Amniotic stem cell (primary cell): Measurements from ENCODE around the gene SLC30A1.
"Not testable (repeated sequence)": the region's sequence is repeated elsewhere in the genome, so short reads cannot be mapped to it uniquely, and the experiment has no call there.

Experiments used
- DNase-seq: peaks from one replicate; lab custom pipeline; 2025; lab: John Stamatoyannopoulos, UW

The SLC30A1 gene

DNA sequence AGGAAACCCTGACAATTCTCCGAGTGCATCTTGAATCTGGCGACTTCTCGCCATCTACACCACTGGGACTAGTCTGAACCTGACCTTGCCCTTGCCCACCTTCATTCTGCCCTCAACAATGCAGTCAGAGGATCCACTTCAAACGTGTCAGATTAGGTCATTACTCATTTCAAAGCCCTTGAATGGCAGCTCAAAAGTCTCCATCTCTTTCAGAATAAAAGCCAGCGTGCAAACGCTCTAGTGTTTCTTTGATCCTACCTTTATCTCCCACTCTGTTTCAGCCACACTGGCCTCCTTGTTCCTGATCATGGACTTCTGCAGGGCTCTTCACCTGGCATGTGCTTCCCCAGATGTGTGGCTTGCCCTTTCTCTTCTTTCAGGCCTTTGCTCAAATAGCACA, 31.3 kb downstream of the SLC30A1 start:
- DNase-seq, result no peak

DNA sequence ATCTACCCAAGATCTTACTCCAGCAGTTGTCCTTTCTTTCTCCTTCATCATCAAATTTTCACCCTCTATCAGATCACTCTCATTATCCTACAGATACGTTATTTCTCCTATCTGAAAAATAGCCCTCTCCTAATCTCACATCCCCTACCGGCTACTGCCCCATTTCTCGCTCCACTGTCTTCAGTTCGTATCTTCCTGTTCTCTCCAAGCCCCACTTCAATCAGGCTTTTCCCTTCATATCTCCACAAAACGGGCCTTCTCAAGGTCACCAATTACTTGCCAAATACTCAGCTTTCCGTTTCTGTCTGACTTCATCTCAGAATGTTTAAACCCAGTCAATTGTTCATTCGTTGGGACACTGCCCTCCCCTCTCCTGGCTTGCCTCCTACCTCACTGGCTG, 32.4 kb downstream of the SLC30A1 start:
- DNase-seq, result no peak

DNA sequence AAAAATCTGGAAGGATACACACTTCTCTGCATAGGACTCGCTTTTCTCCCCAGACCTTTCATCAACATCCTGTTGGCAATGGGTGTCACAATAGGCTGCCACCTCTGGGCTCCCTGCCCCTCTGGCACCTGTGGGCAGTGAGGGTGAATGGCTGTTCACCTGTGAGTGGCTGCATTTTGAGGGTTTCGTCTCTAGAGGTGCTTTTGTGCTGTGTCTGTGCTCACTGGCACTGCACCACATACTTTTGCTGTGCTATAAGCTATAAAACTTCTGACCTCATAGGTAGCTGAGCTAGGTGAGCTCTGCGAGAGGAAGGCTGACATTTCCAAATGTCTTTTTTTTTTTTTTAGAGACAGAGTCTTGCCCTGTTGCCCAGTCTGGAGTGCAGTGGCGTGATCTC, 35.9 kb downstream of the SLC30A1 start:
- no peak for DNase-seq

- no peak for DNase-seq
Observed at GRCh38 chr1:211541720-211542477, 37.1 kb downstream of the SLC30A1 start.

DNA sequence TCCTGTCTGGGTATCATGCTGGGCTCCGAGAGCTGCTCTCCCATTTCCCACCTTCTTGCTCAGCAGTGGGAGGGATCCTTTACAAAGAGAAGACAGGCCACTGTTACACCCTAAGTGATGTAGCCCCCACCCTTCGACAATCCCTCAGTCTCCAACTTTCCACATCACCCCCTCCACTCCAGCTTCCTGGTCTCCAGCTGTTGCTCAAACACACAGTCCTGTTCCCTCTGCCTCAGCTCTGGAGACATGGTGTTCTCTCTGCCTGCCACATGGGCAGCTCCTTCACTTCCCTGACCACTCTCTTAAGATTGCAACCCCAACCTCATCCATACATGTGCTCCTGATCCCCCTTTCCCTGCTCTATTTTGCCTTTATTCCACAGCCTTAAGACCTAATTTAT, 37.7 kb downstream of the SLC30A1 start:
- no peak for DNase-seq

DNA sequence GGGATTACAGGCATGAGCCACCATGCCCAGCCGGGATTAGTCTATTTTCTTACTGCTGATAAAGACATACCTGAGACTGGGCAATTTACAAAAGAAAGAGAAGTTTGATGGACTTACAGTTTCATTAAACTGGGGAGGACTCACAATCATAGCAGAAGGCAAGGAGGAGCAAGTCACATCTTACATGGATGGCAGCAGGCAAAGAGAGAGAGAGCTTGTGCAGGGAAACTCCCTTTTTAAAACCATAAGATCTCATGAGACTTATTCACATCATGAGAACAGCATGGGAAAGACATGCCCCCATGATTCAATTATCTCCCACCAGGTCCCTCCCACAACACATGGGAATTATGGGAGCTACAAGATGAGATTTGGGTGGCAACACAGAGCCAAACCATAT, 38.1 kb downstream of the SLC30A1 start:
- not testable (repeated sequence) for DNase-seq

GRCh38 chr1:211538287-211538686, 40.7 kb downstream of the SLC30A1 start:
- no peak for DNase-seq

GRCh38 chr1:211537253-211537652, 41.7 kb downstream of the SLC30A1 start:
- no peak for DNase-seq

DNA sequence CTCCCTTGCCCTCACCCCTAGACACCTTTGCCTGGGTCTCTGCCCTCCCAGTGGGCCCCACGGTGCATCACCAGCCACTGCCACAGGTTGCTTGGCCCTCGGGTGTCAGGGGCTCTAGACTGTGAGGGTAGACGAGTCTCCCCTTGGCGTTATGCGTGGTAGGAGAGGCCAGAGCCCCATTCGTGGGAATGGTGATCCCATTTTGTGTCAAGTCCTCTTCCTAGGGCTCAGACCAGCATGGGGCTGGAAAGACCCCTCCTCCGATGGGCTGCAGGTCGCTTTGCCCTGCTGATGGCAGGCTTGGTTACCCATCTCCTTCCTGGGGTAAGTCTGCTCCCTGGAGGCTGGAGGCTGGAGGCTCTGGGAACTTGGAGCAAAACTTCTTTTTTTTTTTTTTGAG, 42.4 kb downstream of the SLC30A1 start:
- DNase-seq, result no peak

GRCh38 chr1:211535346-211535745, 43.6 kb downstream of the SLC30A1 start:
- DNase-seq, result no peak

- no peak for DNase-seq
Observed at GRCh38 chr1:211534545-211535291, 44.2 kb downstream of the SLC30A1 start.

GRCh38 chr1:211532088-211532444, 46.9 kb downstream of the SLC30A1 start:
- no peak for DNase-seq

DNA sequence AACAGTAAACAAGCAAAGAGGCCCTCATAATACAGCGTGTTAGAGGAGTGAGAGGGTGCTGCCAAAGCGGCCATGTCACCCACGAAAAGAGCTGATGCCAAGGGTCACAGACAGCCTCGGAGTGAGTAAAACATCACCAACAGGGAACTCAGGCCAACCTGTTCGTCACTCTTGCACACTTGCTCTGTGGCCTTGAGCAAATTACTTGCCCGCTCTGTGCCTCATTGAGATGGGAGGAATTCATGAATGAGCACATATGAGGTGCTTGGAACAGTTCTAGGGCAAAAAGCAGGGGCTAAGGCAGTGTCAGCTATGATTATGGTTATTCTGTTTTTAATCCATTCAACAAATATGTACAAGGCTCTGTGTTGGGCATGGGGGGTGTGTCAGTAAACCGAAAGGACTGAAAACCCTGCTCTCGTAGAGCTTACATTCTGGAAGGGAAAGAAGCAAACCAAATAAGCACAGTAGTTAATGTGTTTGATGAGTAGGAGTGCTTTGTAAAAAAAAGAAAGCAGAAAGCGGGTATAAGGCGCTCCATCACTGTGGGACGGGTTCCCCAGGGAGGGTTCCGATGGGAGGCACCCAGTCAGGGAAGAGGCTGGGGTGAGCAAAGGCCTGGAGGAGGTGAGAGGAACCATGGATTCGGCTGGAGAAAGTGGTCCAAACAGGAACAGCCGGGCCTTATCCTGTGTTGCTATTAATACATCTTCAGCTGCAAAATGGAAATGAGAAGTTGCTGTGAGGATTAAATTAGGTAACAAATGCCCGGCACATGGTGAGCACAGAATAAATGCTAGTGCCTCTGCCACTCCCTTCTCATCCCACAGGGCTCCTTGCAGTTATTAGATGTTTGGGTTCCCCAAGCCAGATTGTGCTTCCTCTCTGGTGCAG, 47.5 kb downstream of the SLC30A1 start:
- no peak for DNase-seq

DNA sequence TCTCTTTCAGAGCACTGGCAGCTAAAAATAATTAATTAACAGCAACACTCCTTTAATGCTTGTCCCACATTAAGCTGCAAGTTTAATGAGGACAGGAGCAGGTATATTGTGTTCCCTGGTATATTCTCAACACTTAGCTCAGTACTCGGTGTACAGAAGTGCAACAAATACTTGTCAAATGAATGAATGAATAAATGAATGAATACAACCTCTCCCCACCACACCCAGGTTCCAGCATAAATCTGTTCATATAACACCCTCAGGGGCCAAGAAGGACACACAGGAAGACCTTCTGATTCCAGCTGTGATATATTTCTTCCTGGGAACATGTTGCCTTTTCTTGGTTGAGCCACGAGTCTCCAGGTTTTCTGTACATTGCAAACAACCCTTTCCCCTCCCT, 48.9 kb downstream of the SLC30A1 start:
- DNase-seq, result no peak

- no peak for DNase-seq
Observed at GRCh38 chr1:211529453-211529852, 49.5 kb downstream of the SLC30A1 start.

DNA sequence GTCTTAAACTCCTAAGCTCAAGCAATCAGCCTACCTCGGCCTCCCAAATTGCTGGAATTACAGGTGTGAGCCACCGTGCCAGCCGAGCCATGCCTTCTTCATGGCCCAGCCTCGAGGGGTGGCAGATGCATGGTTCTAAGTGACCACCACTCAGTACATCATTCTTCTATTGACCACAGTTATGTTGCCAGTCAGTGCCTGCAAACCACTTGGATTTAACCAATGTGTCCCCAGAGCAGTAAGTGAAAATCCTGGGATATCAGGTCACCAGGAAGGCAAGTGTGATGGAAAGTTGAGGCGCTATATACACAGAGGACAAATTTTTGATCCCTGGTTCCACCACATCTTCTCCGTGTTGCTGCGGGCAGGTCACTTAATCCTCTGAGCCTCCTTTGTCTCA, 50.0 kb downstream of the SLC30A1 start:
- no peak for DNase-seq

DNA sequence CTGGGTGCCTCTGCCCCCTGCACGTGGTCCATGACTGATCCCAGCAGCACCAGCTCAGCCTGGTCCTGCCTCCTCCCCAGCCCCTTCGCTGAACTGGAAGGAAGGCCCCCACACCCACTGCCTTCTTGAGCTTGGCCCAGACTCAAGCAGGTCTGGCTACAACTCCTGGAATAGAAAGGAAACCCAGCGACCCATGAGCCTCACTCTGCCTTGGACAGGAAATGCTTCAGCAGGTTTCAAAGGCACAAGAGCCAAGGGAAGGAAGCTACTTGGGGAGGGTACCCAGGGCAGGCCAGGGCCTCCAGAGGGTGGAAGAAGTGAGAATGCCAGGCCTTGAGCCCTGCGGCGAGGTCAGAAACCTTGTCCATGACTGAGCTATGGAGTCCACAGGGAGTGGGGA, 51.1 kb downstream of the SLC30A1 start:
- no peak for DNase-seq

DNA sequence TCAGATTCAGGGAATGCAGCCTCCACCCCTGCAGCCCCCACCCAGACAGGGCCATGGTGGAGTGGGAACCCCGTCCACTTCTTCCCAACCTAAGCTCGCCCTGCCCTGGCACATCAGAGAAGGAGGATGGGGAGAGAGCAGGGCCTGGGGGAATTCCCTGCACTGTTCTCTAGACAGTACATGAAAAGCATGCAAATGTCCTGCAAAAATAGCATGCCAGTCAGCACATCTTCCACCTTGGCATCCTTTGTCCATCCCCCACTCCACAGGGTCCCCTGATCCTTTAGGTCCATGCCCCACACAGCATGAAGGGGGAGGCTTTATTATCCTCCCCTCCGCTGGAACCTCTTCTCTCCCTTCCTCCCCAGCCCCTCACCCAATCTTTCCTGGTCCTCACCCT, 52.0 kb downstream of the SLC30A1 start:
- no peak for DNase-seq

DNA sequence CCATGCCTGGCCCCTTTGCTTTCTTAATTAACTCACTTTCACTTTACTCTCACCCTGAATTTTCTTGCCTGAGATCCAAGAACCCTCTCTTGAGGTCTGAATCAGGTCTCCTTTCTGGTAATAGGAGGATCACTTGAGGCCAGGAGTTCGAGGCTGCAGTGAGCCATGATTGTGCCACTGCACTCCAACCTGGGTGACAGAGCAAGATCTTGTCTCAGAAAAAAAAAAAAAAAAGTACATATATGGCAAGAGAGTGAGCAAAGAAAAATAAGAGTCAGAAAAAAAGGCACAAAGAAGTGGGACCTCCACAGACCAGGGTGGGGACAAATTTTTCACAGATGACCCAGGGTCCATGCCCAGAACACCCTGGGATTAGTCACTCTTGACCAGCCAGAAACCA, 52.9 kb downstream of the SLC30A1 start:
- no peak for DNase-seq

DNA sequence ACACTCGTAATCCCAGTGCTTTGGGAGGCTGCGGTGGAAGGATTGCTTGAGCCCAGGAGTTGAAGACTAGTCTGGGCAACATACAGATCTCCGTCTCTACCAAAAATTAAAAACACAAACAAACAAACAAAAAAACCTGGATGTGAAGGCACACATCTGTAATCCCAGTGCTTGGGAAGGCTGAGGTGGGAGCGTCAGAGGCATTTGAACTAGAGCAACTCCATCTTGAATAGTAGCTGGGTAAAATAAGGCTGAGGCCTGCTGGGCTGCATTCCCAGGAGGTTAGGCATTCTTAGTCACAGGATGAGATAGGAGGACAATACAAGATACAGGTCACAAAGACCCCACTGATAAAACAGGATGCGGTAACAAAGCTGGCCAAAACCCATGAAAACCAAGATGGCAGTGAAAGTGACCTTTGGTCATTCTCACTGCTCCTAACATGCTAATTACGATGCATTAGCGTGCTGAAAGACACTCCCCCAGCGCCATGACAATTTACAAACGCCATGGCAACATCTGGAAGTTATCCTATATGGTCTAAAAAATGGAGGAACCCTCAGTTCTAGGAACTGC, 53.8 kb downstream of the SLC30A1 start:
- no peak for DNase-seq

DNA sequence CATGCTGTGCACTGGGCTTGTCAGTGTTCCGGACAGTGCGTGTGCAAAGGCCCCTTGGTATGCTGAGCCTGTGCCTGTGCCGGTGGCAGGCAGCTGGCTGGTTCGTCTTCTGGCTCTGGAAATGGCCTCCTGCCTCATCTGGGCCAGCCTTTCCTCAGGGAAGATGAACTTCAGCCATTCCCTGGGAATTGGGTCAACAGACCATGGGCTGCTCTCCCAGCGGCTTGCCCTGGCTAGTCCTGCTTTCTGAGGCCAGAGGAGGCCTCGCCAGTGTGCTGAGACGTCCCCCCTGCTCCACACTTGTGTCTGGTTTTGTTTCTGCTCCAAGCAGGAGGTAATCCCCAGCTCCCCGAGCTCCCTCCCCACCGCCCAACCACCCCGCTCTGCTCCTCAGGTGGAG, 54.4 kb downstream of the SLC30A1 start:
- DNase-seq, result no peak

- no peak for DNase-seq
Observed at GRCh38 chr1:211522804-211523203, 56.2 kb downstream of the SLC30A1 start.
